CD14-positive monocyte (primary cell): Measurements from ENCODE around the gene PFN4. TPM values are rescaled to one million over a fixed set of nuclear protein-coding genes. Genes with fewer than 3 reads are reported as not detected.
"Not testable (repeated sequence)": the region's sequence is repeated elsewhere in the genome, so short reads cannot be mapped to it uniquely, and the experiment has no call there.

ENCODE experiments used
- DNase-seq, 3 donors: peaks; one replicate each; pipeline ENCODE4 v3.0.0-alpha.2; 2011 to 2022
- H2AFZ ChIP-seq: 2 replicates; pipeline ENCODE4 v1.6.0; 2012; ENCODE audit warnings: mild to moderate bottlenecking, low read depth, low read length, inconsistent platforms; ENCODE audit not compliant: insufficient read depth, poor library complexity, severe bottlenecking
- H3K27ac ChIP-seq, 2 donors: 1 replicate in 1 of 2; 2 replicates in 1 of 2; pipeline ENCODE4 v1.5.1; 2012 to 2013; ENCODE audit warnings: low read length in 2 of 2, control low read depth in 1 of 2, inconsistent platforms in 1 of 2, low read depth in 1 of 2, mild to moderate bottlenecking in 1 of 2
- H3K27me3 ChIP-seq, 2 donors: one replicate each; pipeline versions ENCODE4 v1.6.0 to v1.6.1; 2011 to 2013; ENCODE audit warnings: low read length in 2 of 2; ENCODE audit not compliant: control insufficient read depth in 2 of 2, insufficient read depth in 2 of 2
- H3K36me3 ChIP-seq, 2 donors: replicated peaks in 1 of 2; 1 replicate in 1 of 2; 2 replicates in 1 of 2; pipeline versions ENCODE4 v1.5.1 to v1.6.1; 2012 to 2013; ENCODE audit warnings: low read length in 2 of 2, control low read depth in 1 of 2, inconsistent platforms in 1 of 2, mild to moderate bottlenecking in 1 of 2; ENCODE audit not compliant: insufficient read depth in 2 of 2, control insufficient read depth in 1 of 2
- H3K4me1 ChIP-seq, 2 donors: 1 replicate in 1 of 2; 2 replicates in 1 of 2; pipeline versions ENCODE4 v1.5.1 to v1.6.1; 2012 to 2013; ENCODE audit warnings: low read length in 2 of 2, control low read depth in 1 of 2, inconsistent platforms in 1 of 2, mild to moderate bottlenecking in 1 of 2, moderate library complexity in 1 of 2; ENCODE audit not compliant: insufficient read depth in 2 of 2, control insufficient read depth in 1 of 2
- H3K4me2 ChIP-seq: replicated peaks from 2 replicates; pipeline ENCODE3; 2012; ENCODE audit warnings: low read length, moderate library complexity, mild to moderate bottlenecking; ENCODE audit not compliant: poor library complexity, severe bottlenecking; ENCODE audit errors: extremely low read depth
- H3K4me3 ChIP-seq, 3 experiments: fragments of 200-600 bp in 1 of 3; sonication (generic) in 1 of 3; replicated peaks in 1 of 3; 1 replicate in 2 of 3; 2 replicates in 1 of 3; pipeline ENCODE4 v1.5.1; 2011 to 2013; ENCODE audit warnings: low read length in 3 of 3, mild to moderate bottlenecking in 3 of 3, control low read depth in 2 of 3, low read depth in 2 of 3, inconsistent platforms in 1 of 3, moderate library complexity in 1 of 3
- H3K79me2 ChIP-seq: 2 replicates; pipeline ENCODE4 v1.6.0; 2012; ENCODE audit warnings: mild to moderate bottlenecking, control low read depth, inconsistent platforms, low read length, moderate library complexity; ENCODE audit not compliant: insufficient read depth
- H3K9ac ChIP-seq: 2 replicates; pipeline ENCODE4 v1.6.0; 2017; ENCODE audit warnings: low read length, mild to moderate bottlenecking; ENCODE audit not compliant: insufficient read depth, poor library complexity, severe bottlenecking
- H3K9me3 ChIP-seq, 2 donors: replicated peaks in 1 of 2; 1 replicate in 1 of 2; 2 replicates in 1 of 2; pipeline versions ENCODE4 v1.5.1 to v1.6.1; 2012 to 2013; ENCODE audit warnings: low read length in 2 of 2, control low read depth in 1 of 2; ENCODE audit not compliant: control insufficient read depth in 1 of 2, insufficient read depth in 1 of 2
- H4K20me1 ChIP-seq: 2 replicates; pipeline ENCODE4 v1.6.0; 2012; ENCODE audit warnings: mild to moderate bottlenecking, low read length, control low read depth, moderate library complexity; ENCODE audit not compliant: insufficient read depth
- H3K27ac Mint-ChIP-seq, 7 donors: one replicate each; pipeline ENCODE4 v1.8.0; 2020; ENCODE audit warnings: mild to moderate bottlenecking in 7 of 7, mixed read lengths in 7 of 7, moderate library complexity in 6 of 7, inconsistent platforms in 2 of 7
- H3K27me3 Mint-ChIP-seq, 3 donors: one replicate each; pipeline ENCODE4 v1.8.0; 2021 to 2022; ENCODE audit warnings: low read depth in 3 of 3, mild to moderate bottlenecking in 3 of 3, mixed read lengths in 3 of 3, moderate library complexity in 3 of 3, inconsistent platforms in 1 of 3
- H3K36me3 Mint-ChIP-seq, 2 donors: one replicate each; pipeline ENCODE4 v1.8.0; 2020; ENCODE audit warnings: mixed read lengths in 2 of 2, inconsistent platforms in 1 of 2, mild to moderate bottlenecking in 1 of 2
- H3K4me1 Mint-ChIP-seq: one replicate; pipeline ENCODE4 v1.8.0; 2020; ENCODE audit warnings: mild to moderate bottlenecking, mixed read lengths
- H3K4me3 Mint-ChIP-seq, 2 donors: one replicate each; pipeline ENCODE4 v1.8.0; 2020; ENCODE audit warnings: mild to moderate bottlenecking in 2 of 2, mixed read lengths in 2 of 2, moderate library complexity in 1 of 2
- H3K9me3 Mint-ChIP-seq, 7 donors: one replicate each; pipeline ENCODE4 v1.8.0; 2020 to 2022; ENCODE audit warnings: mixed read lengths in 7 of 7, mild to moderate bottlenecking in 6 of 7, moderate library complexity in 6 of 7, inconsistent platforms in 2 of 7
- CTCF ChIP-seq: fragments of 200-600 bp; IDR thresholded peaks from one replicate; pipeline ENCODE4 v1.8.0; 2022; ENCODE audit warnings: antibody characterized with exemption, mild to moderate bottlenecking
- WGBS: methylation state at CpG from one replicate; pipeline ENCODE4 v1.1.5; 2013; ENCODE audit warnings: missing lambda C conversion rate; ENCODE audit not compliant: insufficient coverage; 5-methylcytosine and 5-hydroxymethylcytosine counted together
- intact Hi-C, 2 donors: fragments of 100-400 bp; cut with micrococcal nuclease; formaldehyde crosslinking; loops; one replicate each; pipeline versions ENCODE4 v1.15.0 to v1.15.1; 2023
- polyA plus RNA-seq, 3 donors: library from polyadenylated mRNA; depleted of rRNA in 1 of 3; unstranded in 2 of 3; stranded (reverse) in 1 of 3; fragments of 300-500 nt in 2 of 3; fragments of >200 nt in 1 of 3; fragmentation: Illumina TruSeq in 2 of 3; gene quantifications; 1 replicate in 2 of 3; 2 replicates in 1 of 3; pipeline ENCODE4 v1.2.3, GENCODE V29; 2012 to 2021

Gene PFN4
- polyA plus RNA-seq, 3 donors: not detected

- Histone ChIP-seq H3K4me1 (no peaks in the 10 kb centered on the region), H3K9ac (no peak overlapping the region), H3K36me3 (peaks cover 0 to 4% of the 10 kb centered on the region in 2 donors), H3K9me3 (peaks cover 0 to 1% of the 10 kb centered on the region in 2 donors), H2AFZ (no peak overlapping the region), H3K4me2 (no peak overlapping the region), H4K20me1 (no peaks in the 10 kb centered on the region), H3K4me3 (no peak overlapping the region), H3K79me2 (no peaks in the 10 kb centered on the region), H3K27me3 (no peaks in the 10 kb centered on the region), H3K27ac (no peak overlapping the region)
- H3K27ac Mint-ChIP-seq: peak overlapping the region in 4 of 7 donors; percentile 5 to 61 (median 41)
- no peak for TF ChIP-seq CTCF
- H3K36me3 Mint-ChIP-seq: peaks cover 14 to 21% of the 10 kb centered on the region in 2 donors
- H3K4me3 Mint-ChIP-seq: no peak overlapping the region
- H3K27me3 Mint-ChIP-seq: no peaks in the 10 kb centered on the region
- 88% methylated on average over 1 of the region's 2 CpGs for WGBS
- H3K4me1 Mint-ChIP-seq: no peaks in the 10 kb centered on the region
- intact Hi-C loops: no loop called here
- H3K9me3 Mint-ChIP-seq: peaks cover 7 to 22% (median 17%) of the 10 kb centered on the region in 7 donors
- DNase-seq: no peak
Measured at GRCh38 chr2:24111407-24111901, 11.7 kb downstream of the PFN4 start.

GRCh38 chr2:24110660-24111303 lies 12.4 kb downstream of the PFN4 start:
- no peaks in the 10 kb centered on the region for H3K4me1 Mint-ChIP-seq
- WGBS: 100% methylated on average over 4 of the region's 7 CpGs
- H3K4me2 ChIP-seq: no peak overlapping the region

GRCh38 chr2:24109431-24109830 lies 13.7 kb downstream of the PFN4 start:
- H3K9ac ChIP-seq, H3K27me3 ChIP-seq, H3K36me3 ChIP-seq, intact Hi-C loops, H3K4me1 ChIP-seq, H3K27ac ChIP-seq, H3K27ac Mint-ChIP-seq, H3K4me1 Mint-ChIP-seq, H3K27me3 Mint-ChIP-seq, H2AFZ ChIP-seq, DNase-seq, H3K4me2 ChIP-seq, H3K4me3 Mint-ChIP-seq, H3K79me2 ChIP-seq, H4K20me1 ChIP-seq, H3K4me3 ChIP-seq: not testable (repeated sequence)
- WGBS: no CpG with 5 or more reads among the region's 1 CpG
- Mint-ChIP-seq H3K36me3 (peaks cover 17 to 26% of the 10 kb centered on the region in 2 donors), H3K9me3 (peaks cover 21 to 38% (median 30%) of the 10 kb centered on the region in 7 donors)
- peaks cover 5 to 12% of the 10 kb centered on the region in 2 donors for H3K9me3 ChIP-seq

More at GRCh38 chr2:24110660-24111303, 12.4 kb downstream of the PFN4 start:
- H3K79me2 ChIP-seq: no peaks in the 10 kb centered on the region
- H3K4me1 ChIP-seq: no peaks in the 10 kb centered on the region
- H3K4me3 Mint-ChIP-seq: no peak overlapping the region
- H3K27me3 Mint-ChIP-seq: no peaks in the 10 kb centered on the region
- no peak overlapping the region for H2AFZ ChIP-seq
- H4K20me1 ChIP-seq: no peaks in the 10 kb centered on the region
- H3K36me3 ChIP-seq: peaks cover 0 to 4% of the 10 kb centered on the region in 2 donors
- intact Hi-C loops: no loop called here
- H3K36me3 Mint-ChIP-seq: peaks cover 14 to 21% of the 10 kb centered on the region in 2 donors
- H3K9ac ChIP-seq: no peak overlapping the region
- H3K9me3 Mint-ChIP-seq: peaks cover 13 to 27% (median 20%) of the 10 kb centered on the region in 7 donors
- DNase-seq: no peak
- H3K4me3 ChIP-seq: no peak overlapping the region
- no peak for TF ChIP-seq CTCF
- no peak overlapping the region for H3K27ac ChIP-seq
- H3K9me3 ChIP-seq: peaks cover 0 to 5% of the 10 kb centered on the region in 2 donors
- H3K27me3 ChIP-seq: no peaks in the 10 kb centered on the region
- no peak overlapping the region for H3K27ac Mint-ChIP-seq
